Stimulated activated CD4-positive, alpha-beta T cell treated with anti-CD3 and anti-CD28 coated beads, Interleukin-1b, Interleukin-23, amount 100 ng/mL, for 4 hours (primary cell): ENCODE data around the gene IGFBP1.
"Not testable (repeated sequence)": the region's sequence is repeated elsewhere in the genome, so short reads cannot be mapped to it uniquely, and the experiment has no call there.

ENCODE experiments used
- DNase-seq, 2 donors: peaks; one replicate each; pipeline ENCODE4 v3.0.0-alpha.2; 2020; ENCODE audit warnings: low read depth in 2 of 2

IGFBP1 gene

DNA sequence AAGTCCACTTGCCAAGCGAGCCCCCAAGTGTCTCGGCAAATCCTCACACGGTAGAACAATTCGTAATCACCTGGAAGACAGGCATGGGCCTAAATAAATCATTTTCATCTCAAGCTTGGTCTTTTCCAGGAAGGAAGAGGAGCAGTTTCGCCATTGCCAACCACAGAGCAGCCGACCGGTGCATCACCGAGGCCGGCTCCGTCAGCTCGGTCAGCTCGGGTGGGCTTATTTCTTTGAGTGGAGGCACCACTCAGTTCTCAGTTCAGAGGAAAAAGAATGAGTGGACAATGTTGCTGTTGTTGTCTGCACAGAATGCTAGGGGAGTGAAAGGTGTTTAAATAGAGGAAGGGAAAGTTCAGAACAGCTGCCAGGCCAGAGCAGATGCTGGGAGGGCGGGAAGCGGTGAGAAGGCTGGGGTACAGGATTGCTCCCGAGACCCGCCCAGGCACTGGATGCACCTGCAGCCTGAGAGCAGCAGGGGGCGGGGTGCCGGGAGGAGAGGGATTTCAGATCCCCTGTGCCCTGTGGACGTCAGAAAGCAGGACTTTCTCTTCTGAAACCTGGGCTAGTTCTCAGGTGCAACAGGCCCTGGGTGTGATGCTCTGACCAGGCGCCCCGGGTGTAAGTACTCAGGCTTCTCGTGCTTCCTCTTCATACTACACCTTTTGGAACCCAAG, 50.5 kb downstream of the IGFBP1 start:
- no peak for DNase-seq

DNA sequence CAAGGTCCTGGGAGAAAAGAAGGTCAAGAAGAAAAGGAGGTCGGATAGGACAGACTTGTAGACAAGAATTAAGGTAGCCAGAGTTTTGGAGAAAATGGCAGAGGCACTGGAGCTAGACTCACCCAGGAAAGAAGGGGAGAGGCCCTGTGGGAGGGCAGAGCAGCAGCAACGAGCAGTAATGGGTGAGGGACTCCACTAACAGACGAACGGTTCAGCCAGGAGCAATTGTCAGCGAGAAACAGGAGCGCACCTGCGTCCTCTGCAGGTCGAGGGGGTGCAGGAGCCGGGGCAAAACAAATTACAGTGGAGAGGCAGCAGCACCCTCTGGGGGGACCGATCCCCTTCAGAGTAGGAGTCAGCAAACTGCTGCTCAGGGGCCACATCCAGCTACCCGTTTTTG, 51.3 kb downstream of the IGFBP1 start:
- DNase-seq, result no peak

DNA sequence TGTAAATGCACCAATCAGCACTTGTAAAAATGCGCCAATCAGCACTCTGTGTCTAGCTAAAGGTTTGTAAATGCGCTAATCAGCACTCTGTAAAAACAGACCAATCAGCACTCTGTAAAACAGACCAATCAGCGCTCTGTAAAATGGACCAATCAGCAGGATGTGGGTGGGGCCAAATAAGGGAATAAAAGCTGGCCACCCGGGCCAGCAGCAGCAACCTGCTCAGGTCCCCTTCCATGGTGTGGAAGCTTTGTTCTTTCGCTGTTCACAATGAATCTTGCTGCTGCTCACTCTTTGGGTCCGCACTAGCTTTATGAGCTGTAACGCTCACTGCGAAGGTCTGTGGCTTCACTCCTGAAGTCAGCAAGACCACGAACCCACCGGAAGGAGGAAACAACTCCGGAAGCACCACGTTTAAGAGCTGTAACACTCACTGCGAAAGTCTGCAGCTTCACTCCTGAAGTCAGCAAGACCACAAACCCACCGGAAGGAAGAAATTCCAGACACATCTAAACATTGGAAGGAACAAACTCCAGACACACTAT, 52.0 kb downstream of the IGFBP1 start:
- DNase-seq, result not testable (repeated sequence)

DNA sequence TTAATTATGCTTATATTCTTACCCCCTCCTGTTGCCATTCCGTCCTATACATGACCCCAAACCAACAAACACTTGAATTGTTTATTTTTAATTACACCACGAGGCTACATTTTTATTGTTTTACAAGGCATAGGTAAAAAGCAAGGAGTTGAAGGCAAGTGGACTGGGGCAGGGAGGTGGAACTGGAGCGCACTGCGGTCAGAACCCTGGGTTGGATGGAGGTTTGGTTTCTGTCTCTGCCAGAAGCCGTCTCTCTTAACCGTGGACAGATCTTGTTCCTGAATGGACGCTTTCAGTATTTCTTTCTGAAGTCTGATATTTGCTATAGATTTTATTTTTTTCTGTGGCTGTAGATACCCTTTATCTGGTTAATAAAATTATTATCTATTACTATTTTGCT, 52.7 kb downstream of the IGFBP1 start:
- no peak for DNase-seq
